C4-2B (cell line): Measurements from ENCODE around the gene ARHGAP26.

Experiments used
- CTCF ChIP-seq: fragments of 450-650 bp; conservative IDR thresholded peaks from 2 replicates; pipeline ENCODE4 v1.5.1; 2017; ENCODE audit warnings: mild to moderate bottlenecking
- ZFX ChIP-seq: fragments of 450-650 bp; IDR thresholded peaks from 2 replicates; pipeline ENCODE4 v1.6.1; 2017

- TF ChIP-seq CTCF (no peak), ZFX (no peak)
These were observed 195.9 kb downstream of the ARHGAP26 start for GRCh38 chr5:142966121-142966420.
